Upper lobe of left lung (tissue), 4 donors: ENCODE data around the gene BCAT1.

Experiments used
- CTCF ChIP-seq, 6 experiments: fragments of 450-650 bp in 4 of 6; fragments of 200-600 bp in 2 of 6; sonication (generic) in 2 of 6; IDR thresholded peaks; one replicate each; pipeline ENCODE4 v1.5.1; 2016 to 2019; ENCODE audit warnings: antibody characterized with exemption in 6 of 6
- EP300 ChIP-seq, 4 donors: sonication (generic); formaldehyde crosslinking; IDR thresholded peaks; one replicate each; pipeline ENCODE4 v1.5.1; 2017; ENCODE audit warnings: antibody characterized with exemption in 4 of 4, control low read depth in 2 of 4
- POLR2A ChIP-seq, 4 donors: fragments of 450-650 bp; IDR thresholded peaks; one replicate each; pipeline ENCODE4 v1.5.1; 2016 to 2017; ENCODE audit warnings: antibody characterized with exemption in 4 of 4, mild to moderate bottlenecking in 2 of 4
- POLR2AphosphoS5 ChIP-seq, 2 donors: sonication (generic); formaldehyde crosslinking; IDR thresholded peaks; one replicate each; pipeline ENCODE4 v1.5.1; 2017; ENCODE audit warnings: antibody characterized with exemption in 2 of 2

DNA sequence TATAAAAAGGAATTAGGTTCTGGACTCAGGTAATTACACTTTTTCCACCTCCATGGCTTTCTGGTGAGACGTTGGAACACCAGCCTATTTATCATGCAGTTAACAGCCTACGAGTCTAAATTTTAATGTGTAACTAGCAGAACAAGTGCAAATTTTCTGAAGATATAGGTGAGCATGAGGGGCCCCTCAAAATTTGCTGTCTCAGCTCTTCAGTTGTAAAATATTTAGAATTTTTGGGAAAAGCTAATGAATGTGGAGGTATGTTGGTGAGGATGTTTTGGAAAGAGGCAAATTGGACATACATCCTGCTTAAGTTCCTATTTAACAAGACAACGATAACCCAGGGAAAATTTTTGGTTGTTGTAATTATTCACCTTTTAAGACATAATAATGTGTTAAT is 25.3 kb upstream of the BCAT1 start:
- TF ChIP-seq CTCF (IDR thresholded peaks at IDR 0.05) (no peak), POLR2AphosphoS5 (IDR thresholded peaks at IDR 0.05) (no peak), POLR2A (IDR thresholded peaks at IDR 0.05) (no peak), EP300 (IDR thresholded peaks at IDR 0.05) (no peak)
